Pancreas (tissue), 10 donors: ENCODE results near the gene ATP1A1. TPM values are rescaled to one million over a fixed set of nuclear protein-coding genes. Genes with fewer than 3 reads are reported as not detected.

Source experiments
- ATAC-seq, 4 donors: fragments of 200-7000 bp; cut with Tn5 transposase; one replicate each; pipeline versions ENCODE4 v1.8.0 to v1.9.1; 2020; ENCODE audit warnings: mild to moderate bottlenecking in 4 of 4, moderate library complexity in 4 of 4
- DNase-seq, 6 donors: peaks; one replicate each; pipeline ENCODE4 v3.0.0-alpha.2; 2020
- FAIRE-seq: peaks from 2 replicates; lab custom pipeline; 2012; peaks lifted over from hg19 to GRCh38; lab: Jason Lieb, UNC
- H3K27ac ChIP-seq, 4 donors: fragments of 200-600 bp; sonication (generic); 1 replicate in 3 of 4; 2 replicates in 1 of 4; pipeline versions ENCODE4 v1.5.0 to v1.8.0; 2020
- H3K27me3 ChIP-seq, 4 donors: fragments of 200-600 bp; one replicate each; pipeline ENCODE4 v1.8.0; 2021
- H3K36me3 ChIP-seq, 3 donors: fragments of 200-600 bp; sonication (generic) in 1 of 3; one replicate each; pipeline versions ENCODE4 v1.5.0 to v1.8.0; 2020 to 2021
- H3K4me1 ChIP-seq, 3 donors: fragments of 200-600 bp; one replicate each; pipeline ENCODE4 v1.8.0; 2021
- H3K4me3 ChIP-seq, 4 donors: fragments of 200-600 bp; sonication (generic) in 2 of 4; one replicate each; pipeline versions ENCODE4 v1.5.0 to v1.8.0; 2020 to 2021
- H3K9me3 ChIP-seq, 4 donors: fragments of 200-600 bp; one replicate each; pipeline ENCODE4 v1.8.0; 2021
- CTCF ChIP-seq, 4 donors: fragments of 200-600 bp; sonication (generic) in 3 of 4; IDR thresholded peaks; one replicate each; pipeline versions ENCODE4 v1.5.0 to v1.8.0; 2021; ENCODE audit warnings: antibody characterized with exemption in 4 of 4
- WGBS, 2 donors: extraction: QIAGEN DNeasy Blood & Tissue Kit; methylation state at CpG; one replicate each; pipeline ENCODE4 v1.1.7; 2013; 5-methylcytosine and 5-hydroxymethylcytosine counted together
- intact Hi-C, 3 donors: fragments of 100-400 bp; cut with DNase I; formaldehyde crosslinking; loops; one replicate each; pipeline versions ENCODE4 v1.11.1 to v1.14.2; 2022
- polyA plus RNA-seq, 2 donors: library from polyadenylated mRNA; stranded (reverse); fragments of 200-250 nt; gene quantifications; one replicate each; pipeline ENCODE4 v1.2.3, GENCODE V29; 2013
- total RNA-seq, 6 donors: library from RNA; stranded (reverse); fragmentation: NEBNext Ultra II Directional in 4 of 6; extraction: Animal tissue kit (Norgen Biotek cat#: 25700) in 4 of 6; gene quantifications; one replicate each; pipeline versions ENCODE4 v1.2.1 to v1.2.4, GENCODE V29; 2021 to 2023
- donor health status: healthy with polysubstance abuse.
- donor health status: DM: no; HTN: no; CAD: no; lungs with moderate emphysema.
- donor health status: DM: no; HTN: no; CAD: no.
- donor health status: control.
- donor health status: control.
- donor health status: Bipolar disorder and iron deficiency.
- donor health status: DM: yes; HTN: yes; CAD: no.
- donor health status: DM: no; HTN: no; CAD: no.
- donor health status: DM: no; HTN: no; CAD: no.
- donor health status: DM: yes; HTN: yes; CAD: no.

The ATP1A1 gene
- total and polyA plus RNA-seq, 8 donors = 226 to 735 (median 490) TPM

GRCh38 chr1:116420417-116421200 lies 47.6 kb downstream of the ATP1A1 start:
- H3K36me3 ChIP-seq = no peaks in the 10 kb centered on the region
- H3K27ac ChIP-seq = peak overlapping the region in 3 of 4 donors; percentile 5 to 52 (median 19)
- intact Hi-C loops = no loop called here
- no peaks in the 10 kb centered on the region for H3K27me3 ChIP-seq
- no peak overlapping the region for H3K4me3 ChIP-seq
- DNase-seq = no peak
- H3K9me3 ChIP-seq = no peaks in the 10 kb centered on the region
- ATAC-seq = peak in 1 of 4 donors; percentile 8
- WGBS, 2 donors = 22 to 40% methylated on average over 2 of the region's 2 CpGs
- no peak for FAIRE-seq
- H3K4me1 ChIP-seq = peaks cover 2 to 20% (median 16%) of the 10 kb centered on the region in 3 donors
- no peak for TF ChIP-seq CTCF (IDR thresholded peaks at IDR 0.05)

GRCh38 chr1:116424438-116424837 lies 51.4 kb downstream of the ATP1A1 start:
- TF ChIP-seq CTCF (IDR thresholded peaks at IDR 0.05) = no peak
- DNase-seq (no peak), FAIRE-seq (no peak), ATAC-seq (no peak)
- WGBS, 2 donors = 62 to 81% methylated on average over 5 of the region's 5 CpGs
- Histone ChIP-seq H3K27ac (no peak overlapping the region), H3K36me3 (no peaks in the 10 kb centered on the region), H3K9me3 (no peaks in the 10 kb centered on the region), H3K4me1 (no peaks in the 10 kb centered on the region), H3K4me3 (no peak overlapping the region), H3K27me3 (no peaks in the 10 kb centered on the region)
- intact Hi-C loops = no loop called here

GRCh38 chr1:116424863-116425262 lies 51.8 kb downstream of the ATP1A1 start:
- TF ChIP-seq CTCF (IDR thresholded peaks at IDR 0.05) = no peak
- intact Hi-C loops = no loop called here
- H3K36me3 ChIP-seq = no peaks in the 10 kb centered on the region
- no peak overlapping the region for H3K4me3 ChIP-seq
- H3K4me1 ChIP-seq = no peaks in the 10 kb centered on the region
- no peak overlapping the region for H3K27ac ChIP-seq
- WGBS, 2 donors = 63 to 75% methylated on average over 1 of the region's 1 CpG
- H3K27me3 ChIP-seq = no peaks in the 10 kb centered on the region
- H3K9me3 ChIP-seq = no peaks in the 10 kb centered on the region
- FAIRE-seq (no peak), ATAC-seq (no peak), DNase-seq (no peak)

- 81% methylated on average over 5 of the region's 5 CpGs for WGBS, 2 donors
- TF ChIP-seq CTCF (IDR thresholded peaks at IDR 0.05) = no peak
Observed at GRCh38 chr1:116425987-116426386, 52.9 kb downstream of the ATP1A1 start.

GRCh38 chr1:116426401-116426800 lies 53.4 kb downstream of the ATP1A1 start:
- Histone ChIP-seq H3K27me3 (no peaks in the 10 kb centered on the region), H3K9me3 (no peaks in the 10 kb centered on the region), H3K4me1 (no peaks in the 10 kb centered on the region), H3K27ac (no peak overlapping the region), H3K36me3 (no peaks in the 10 kb centered on the region), H3K4me3 (no peak overlapping the region)
- FAIRE-seq (no peak), DNase-seq (no peak), ATAC-seq (no peak)
- 87 to 94% methylated on average over 9 of the region's 9 CpGs for WGBS, 2 donors
- no peak for TF ChIP-seq CTCF (IDR thresholded peaks at IDR 0.05)
- intact Hi-C loops = no loop called here

More at GRCh38 chr1:116425987-116426386, 52.9 kb downstream of the ATP1A1 start:
- Histone ChIP-seq H3K9me3 (no peaks in the 10 kb centered on the region), H3K36me3 (no peaks in the 10 kb centered on the region), H3K27ac (no peak overlapping the region), H3K4me3 (no peak overlapping the region), H3K27me3 (no peaks in the 10 kb centered on the region), H3K4me1 (no peaks in the 10 kb centered on the region)
- no peak for FAIRE-seq
- intact Hi-C loops = no loop called here
- ATAC-seq = no peak
- no peak for DNase-seq
